ENCODE measurements around the gene NRL. TPM values are rescaled to one million over a fixed set of nuclear protein-coding genes. Genes with fewer than 3 reads are reported as not detected.

NRL gene
- 1 to 10 TPM; 2.9 to 4.8 TPM for total RNA-seq

- DNase-seq (ENCODE audit: low spot score in 2 of 2) (peak; percentile 96 to 99), ATAC-seq (peak; percentile 89 to 91)
- Mint-ChIP-seq H3K9me3 (no peaks in the 10 kb centered on the region), H3K27ac (peak within 1 kb of the TSS; percentile 99), H3K36me3 (peaks cover 27 to 43% of the 10 kb centered on the region in 2 donors)
These were observed at the start of gene NRL, which contains the start of gene DCAF11 for GRCh38 chr14:24114532-24115421. NRL (minus strand) TSS chr14:24114949; CDS start chr14:24082848, 32,101 bp downstream. DCAF11 (plus strand) TSS chr14:24114777; CDS start chr14:24115595, 818 bp downstream.

GRCh38 chr14:24162093-24162492 lies 47.3 kb upstream of the NRL start:
- ATAC-seq (peak in 1 of 2 donors; percentile 23), DNase-seq (ENCODE audit: low spot score in 2 of 2) (no peak)
- peak overlapping the region; percentile 100 for H3K27ac Mint-ChIP-seq
- no peaks in the 10 kb centered on the region for H3K9me3 Mint-ChIP-seq
- H3K36me3 Mint-ChIP-seq, result peaks cover 33 to 71% of the 10 kb centered on the region in 2 donors

GRCh38 chr14:24160850-24161804 lies 46.4 kb upstream of the NRL start, which contains the start of gene IRF9:
IRF9 (plus strand) TSS chr14:24161265; CDS start chr14:24162145, 880 bp downstream.
- Mint-ChIP-seq H3K27ac (peak within 1 kb of the TSS; percentile 100), H3K36me3 (peaks cover 33 to 69% of the 10 kb centered on the region in 2 donors), H3K9me3 (no peaks in the 10 kb centered on the region)
- DNase-seq (ENCODE audit: low spot score in 2 of 2), result peak; percentile 98 to 100
- ATAC-seq, result peak; percentile 86 to 89

- Mint-ChIP-seq H3K36me3 (peaks cover 33 to 70% of the 10 kb centered on the region in 2 donors), H3K9me3 (no peaks in the 10 kb centered on the region), H3K27ac (peak overlapping the region; percentile 100)
- ATAC-seq (no peak), DNase-seq (ENCODE audit: low spot score in 2 of 2) (no peak)
These were observed 45.7 kb upstream of the NRL start for GRCh38 chr14:24160499-24160849.

GRCh38 chr14:24159777-24160498 lies 45.2 kb upstream of the NRL start:
- Mint-ChIP-seq H3K27ac (peak overlapping the region; percentile 100), H3K9me3 (no peaks in the 10 kb centered on the region), H3K36me3 (peaks cover 33 to 67% of the 10 kb centered on the region in 2 donors)
- ATAC-seq (no peak), DNase-seq (ENCODE audit: low spot score in 2 of 2) (no peak)

- DNase-seq (ENCODE audit: low spot score in 2 of 2) (no peak), ATAC-seq (no peak)
- H3K9me3 Mint-ChIP-seq, result no peaks in the 10 kb centered on the region
- H3K36me3 Mint-ChIP-seq, result peaks cover 21 to 45% of the 10 kb centered on the region in 2 donors
- peak overlapping the region; percentile 19 to 83 for H3K27ac Mint-ChIP-seq
These were observed 42.6 kb upstream of the NRL start for GRCh38 chr14:24157331-24157730.

- H3K36me3 Mint-ChIP-seq, result peaks cover 16 to 40% of the 10 kb centered on the region in 2 donors
These were observed 42.1 kb upstream of the NRL start for GRCh38 chr14:24156840-24157239.

GRCh38 chr14:24155100-24155499 lies 40.4 kb upstream of the NRL start:
- no peak for DNase-seq (ENCODE audit: low spot score in 2 of 2)
- Mint-ChIP-seq H3K36me3 (peaks cover 0 to 31% of the 10 kb centered on the region in 2 donors), H3K27ac (peak overlapping the region in 1 of 2 donors; percentile 72), H3K9me3 (no peaks in the 10 kb centered on the region)
- ATAC-seq, result no peak

More at GRCh38 chr14:24156840-24157239, 42.1 kb upstream of the NRL start:
- no peak for DNase-seq (ENCODE audit: low spot score in 2 of 2)
- no peak for ATAC-seq
- Mint-ChIP-seq H3K9me3 (no peaks in the 10 kb centered on the region), H3K27ac (peak overlapping the region; percentile 19 to 78)

- peaks cover 18 to 37% of the 10 kb centered on the region in 2 donors for H3K36me3 Mint-ChIP-seq
- DNase-seq (ENCODE audit: low spot score in 2 of 2) (no peak), ATAC-seq (no peak)
- H3K9me3 Mint-ChIP-seq, result no peaks in the 10 kb centered on the region
- H3K27ac Mint-ChIP-seq, result peak overlapping the region in 1 of 2 donors; percentile 82
These were observed 36.8 kb upstream of the NRL start for GRCh38 chr14:24151404-24152080.

GRCh38 chr14:24150993-24151392 lies 36.2 kb upstream of the NRL start:
- no peaks in the 10 kb centered on the region for H3K9me3 Mint-ChIP-seq
- DNase-seq (ENCODE audit: low spot score in 2 of 2) (no peak), ATAC-seq (no peak)
- H3K27ac Mint-ChIP-seq, result peak overlapping the region in 1 of 2 donors; percentile 82
- peaks cover 23 to 42% of the 10 kb centered on the region in 2 donors for H3K36me3 Mint-ChIP-seq

- ATAC-seq, result no peak
- peaks cover 28 to 42% of the 10 kb centered on the region in 2 donors for H3K36me3 Mint-ChIP-seq
- H3K27ac Mint-ChIP-seq, result no peak overlapping the region
- DNase-seq (ENCODE audit: low spot score in 2 of 2), result no peak
- H3K9me3 Mint-ChIP-seq, result no peaks in the 10 kb centered on the region
These were observed 35.8 kb upstream of the NRL start for GRCh38 chr14:24150567-24150966.

GRCh38 chr14:24150061-24150460 lies 35.3 kb upstream of the NRL start:
- peak overlapping the region in 1 of 2 donors; percentile 96 for H3K27ac Mint-ChIP-seq
- H3K9me3 Mint-ChIP-seq, result no peaks in the 10 kb centered on the region
- H3K36me3 Mint-ChIP-seq, result peaks cover 33 to 43% of the 10 kb centered on the region in 2 donors
- no peak for ATAC-seq
- no peak for DNase-seq (ENCODE audit: low spot score in 2 of 2)

GRCh38 chr14:24149302-24149969 lies 34.7 kb upstream of the NRL start:
- ATAC-seq, result no peak
- peak overlapping the region; percentile 95 to 96 for H3K27ac Mint-ChIP-seq

GRCh38 chr14:24147761-24148428 lies 33.1 kb upstream of the NRL start:
- H3K27ac Mint-ChIP-seq, result peak overlapping the region; percentile 95 to 96
- ATAC-seq, result no peak
- H3K9me3 Mint-ChIP-seq, result no peaks in the 10 kb centered on the region
- no peak for DNase-seq (ENCODE audit: low spot score in 2 of 2)
- H3K36me3 Mint-ChIP-seq, result peaks cover 51 to 60% of the 10 kb centered on the region in 2 donors

More at GRCh38 chr14:24149302-24149969, 34.7 kb upstream of the NRL start:
- DNase-seq (ENCODE audit: low spot score in 2 of 2), result no peak
- Mint-ChIP-seq H3K9me3 (no peaks in the 10 kb centered on the region), H3K36me3 (peaks cover 39 to 49% of the 10 kb centered on the region in 2 donors)

Data from activated naive CD4-positive, alpha-beta T cell treated with anti-CD3 and anti-CD28 coated beads, Interleukin-2, amount 50 U/mL, for 72 hours (primary cell).